ENCODE data around the gene AK5.
"Not testable (repeated sequence)": the region's sequence is repeated elsewhere in the genome, so short reads cannot be mapped to it uniquely, and the experiment has no call there.

The AK5 gene

DNA sequence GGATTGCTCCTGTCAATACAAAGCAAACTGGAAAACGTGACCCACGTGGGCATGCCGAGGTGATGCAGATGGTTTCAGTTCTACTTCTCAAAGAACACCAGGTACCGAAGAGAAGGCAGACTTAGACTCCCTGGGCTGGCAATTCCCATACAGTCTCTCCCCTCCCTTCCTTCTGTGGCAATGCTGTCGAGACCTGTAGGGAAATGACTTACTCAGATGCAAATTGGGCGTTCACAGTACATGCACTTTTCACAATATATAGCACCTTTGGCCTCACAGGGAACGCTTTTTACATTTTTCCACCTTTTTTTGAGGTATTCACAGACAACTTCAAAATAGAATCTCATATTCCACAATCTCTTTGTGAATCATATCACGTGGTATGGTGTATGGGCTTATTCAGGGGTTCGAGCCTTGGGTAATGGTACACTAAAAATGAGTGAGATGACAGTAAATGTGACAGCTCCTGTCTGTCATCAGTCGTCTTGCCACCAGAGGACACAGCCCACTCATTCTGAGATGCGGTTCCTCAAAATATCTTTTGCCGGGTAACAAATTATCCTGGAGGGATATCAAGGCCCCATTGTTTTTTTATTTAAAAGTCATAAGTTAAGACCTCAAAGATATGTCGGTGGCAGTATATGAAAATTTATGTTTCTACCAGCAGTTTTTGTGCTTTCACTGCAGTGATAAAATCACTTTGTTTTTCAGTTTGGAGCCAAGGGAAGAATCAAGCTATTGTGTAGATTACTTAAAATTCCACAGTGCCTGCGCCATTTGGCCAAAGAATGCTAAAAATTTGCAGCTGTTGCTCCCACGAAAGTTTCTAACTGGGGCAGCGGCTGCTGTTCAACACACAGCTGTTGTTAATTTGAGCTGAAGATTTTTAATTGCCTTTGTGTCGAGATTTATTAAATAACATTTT, 232.3 kb downstream of the AK5 start:
- no peak for DNase-seq

DNA sequence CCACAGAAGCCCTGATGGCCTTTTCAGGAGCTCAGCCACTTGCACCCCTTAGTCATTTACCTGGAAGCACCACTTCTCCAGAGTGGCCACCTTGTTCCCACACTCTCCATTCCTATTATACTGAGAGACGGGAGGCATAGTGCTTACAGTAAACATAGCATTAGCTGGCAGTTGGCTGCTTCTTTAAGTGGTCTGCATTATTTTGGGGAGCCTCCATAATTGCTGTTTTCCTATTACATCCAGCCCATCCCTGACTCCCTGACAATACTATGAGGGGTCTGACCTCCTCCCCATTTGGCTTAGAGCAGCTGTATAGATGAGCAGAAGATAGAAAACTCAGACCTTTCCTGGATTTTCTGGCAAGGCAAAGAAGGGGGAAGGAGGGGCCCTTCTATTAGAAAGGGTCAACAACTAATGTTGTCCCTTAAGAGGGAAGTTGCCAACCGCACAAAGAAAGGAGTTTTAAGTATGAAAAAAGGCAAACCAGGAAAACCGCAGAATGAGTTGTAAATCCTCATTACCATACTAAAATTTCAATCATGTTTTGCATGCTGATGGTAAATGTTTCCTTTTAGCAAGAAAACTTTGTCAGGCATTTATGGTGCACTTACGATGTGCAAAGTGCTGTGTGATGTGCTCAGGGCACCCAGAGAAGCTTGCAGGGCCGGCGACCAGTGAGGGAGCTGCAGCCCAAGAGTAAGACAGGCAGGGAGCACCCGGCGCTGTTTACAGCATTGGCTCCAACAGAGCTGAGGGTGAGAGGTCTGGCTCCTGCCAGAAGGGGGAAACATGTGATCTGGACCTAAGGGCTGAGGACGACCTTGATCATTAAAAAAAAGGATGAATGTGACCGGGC, 233.3 kb downstream of the AK5 start:
- DNase-seq, result no peak

DNA sequence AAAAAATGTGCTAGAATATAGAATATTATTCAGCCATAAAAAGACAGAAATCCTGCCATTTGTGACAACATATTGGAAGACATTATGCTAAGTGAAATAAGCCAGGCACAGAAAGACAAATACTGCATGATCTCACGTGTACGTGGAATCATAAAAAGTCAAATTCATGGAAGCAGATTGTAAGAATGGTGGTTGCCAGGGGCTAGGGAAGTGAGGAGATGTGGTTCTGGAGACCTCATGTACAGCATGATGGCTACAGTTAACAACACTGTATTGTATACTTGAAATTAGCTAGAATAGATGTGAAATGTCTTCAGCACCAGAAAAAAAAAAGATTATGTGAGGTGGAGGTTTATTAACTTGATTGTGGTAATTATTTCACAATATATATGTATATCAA, 234.3 kb downstream of the AK5 start:
- no peak for DNase-seq

DNA sequence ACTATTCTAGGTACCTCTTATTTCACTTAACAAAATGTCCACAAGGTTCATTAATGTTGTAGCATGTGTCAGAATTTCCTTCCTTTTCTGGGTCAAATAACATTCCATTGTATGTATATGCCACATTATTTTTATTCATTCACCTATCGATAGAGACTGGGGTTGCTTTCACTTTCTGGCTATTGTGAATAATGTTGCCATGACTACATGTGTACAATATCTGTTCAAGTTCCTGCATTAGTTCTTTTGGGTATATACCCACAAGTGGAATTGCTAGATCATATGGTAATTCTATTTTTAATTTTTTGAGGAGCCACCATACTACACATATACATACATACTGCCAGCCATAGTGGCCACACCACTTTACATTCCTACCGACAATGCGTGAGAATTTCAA, 242.2 kb downstream of the AK5 start:
- no peak for DNase-seq

DNA sequence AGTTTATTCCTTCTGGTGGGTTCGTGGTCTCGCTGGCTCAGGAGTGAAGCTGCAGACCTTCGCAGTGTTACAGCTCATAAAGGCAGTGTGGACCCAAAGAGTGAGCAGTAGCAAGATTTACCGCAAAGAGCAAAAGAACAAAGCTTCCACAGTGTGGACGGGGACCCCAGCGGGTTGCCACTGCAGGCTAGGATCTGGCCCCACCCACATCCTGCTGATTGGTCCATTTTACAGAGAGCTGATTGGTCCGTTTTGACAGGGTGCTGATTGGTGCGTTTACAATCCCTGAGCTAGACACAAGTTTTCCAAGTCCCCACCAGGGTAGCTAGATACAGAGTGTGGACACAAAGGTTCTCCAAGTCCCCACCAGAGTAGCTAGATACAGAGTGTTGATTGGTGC, 249.3 kb downstream of the AK5 start:
- not testable (repeated sequence) for DNase-seq

DNA sequence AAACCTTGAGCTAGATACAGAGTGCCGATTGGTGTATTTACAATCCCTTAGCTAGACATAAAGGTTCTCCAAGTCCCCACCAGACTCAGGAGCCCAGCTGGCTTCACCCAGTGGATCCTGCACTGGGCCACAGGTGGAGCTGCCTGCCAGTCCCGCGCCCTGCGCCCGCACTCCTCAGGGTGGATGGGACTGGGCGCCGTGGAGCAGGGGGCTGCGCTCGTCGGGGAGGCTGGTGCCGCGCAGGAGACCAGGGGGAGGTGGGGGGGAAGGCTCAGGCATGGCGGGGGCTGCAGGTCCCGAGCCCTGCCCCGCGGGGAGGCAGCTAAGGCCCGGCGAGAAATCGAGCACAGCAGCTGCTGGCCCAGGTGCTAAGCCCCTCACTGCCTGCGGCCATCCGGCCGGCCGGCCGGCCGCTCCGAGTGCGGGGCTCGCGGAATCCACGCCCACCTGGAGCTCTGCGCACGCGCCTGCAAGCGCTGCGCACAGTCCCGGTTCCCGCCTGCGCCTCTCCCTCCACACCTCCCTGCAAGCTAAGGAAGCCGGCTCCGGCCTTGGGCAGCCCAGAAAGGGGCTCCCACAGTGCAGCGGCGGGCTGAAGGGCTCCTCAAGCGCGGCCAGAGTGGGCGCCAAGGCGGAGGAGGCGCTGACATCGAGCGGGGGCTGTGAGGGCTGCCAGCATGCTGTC, 249.9 kb downstream of the AK5 start:
- not testable (repeated sequence) for DNase-seq

DNA sequence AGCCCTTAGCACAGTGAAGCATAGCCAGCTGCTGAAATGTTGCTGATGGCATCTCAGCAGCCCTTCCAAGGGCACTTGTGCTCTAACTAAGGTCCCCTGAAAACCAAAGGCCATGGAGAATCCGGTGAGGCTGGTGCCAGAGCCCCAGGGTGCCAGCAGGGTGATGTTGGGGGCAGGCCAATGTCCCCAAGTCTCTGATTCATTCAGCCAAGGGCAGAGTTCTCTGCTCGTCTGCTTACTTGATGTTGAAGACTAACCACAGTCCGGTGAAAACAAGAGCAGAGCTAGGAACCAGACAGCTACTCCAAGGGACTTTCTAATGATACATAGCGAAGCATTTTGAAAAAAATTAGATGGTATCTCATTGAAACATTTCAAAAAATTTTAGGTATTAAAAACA, 250.8 kb downstream of the AK5 start:
- DNase-seq, result no peak

DNA sequence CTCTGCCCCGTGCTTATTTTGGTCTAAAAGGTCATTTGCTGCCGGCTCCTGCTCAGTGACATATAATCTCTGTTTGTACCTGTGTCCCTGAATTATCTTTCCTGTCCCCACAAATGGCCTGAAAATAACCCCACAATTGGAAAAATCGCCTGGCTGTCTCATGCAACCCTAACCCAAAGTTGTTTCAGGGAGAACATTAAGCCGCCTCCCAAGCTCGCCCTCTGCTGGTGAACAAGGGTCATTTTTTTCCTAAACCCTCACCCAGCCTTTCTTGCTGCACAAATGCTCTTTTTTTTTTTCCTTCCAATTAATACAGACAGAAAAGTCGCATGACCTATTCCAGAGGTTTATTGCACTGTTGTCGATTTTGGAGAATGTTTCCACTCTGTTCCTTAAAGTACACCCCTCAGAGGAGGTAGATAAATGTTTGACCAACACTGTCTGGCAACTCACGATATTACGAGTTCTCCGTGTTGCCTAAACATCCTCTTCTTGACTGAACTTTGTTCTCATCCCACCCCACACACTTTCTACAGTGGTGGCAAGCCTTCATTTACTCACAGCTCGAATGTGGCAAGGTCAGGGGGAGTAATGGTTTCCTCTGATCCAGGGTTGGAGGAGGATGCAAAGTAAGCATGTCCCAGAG, 252.0 kb downstream of the AK5 start:
- DNase-seq, result peak; percentile 56 to 58

DNA sequence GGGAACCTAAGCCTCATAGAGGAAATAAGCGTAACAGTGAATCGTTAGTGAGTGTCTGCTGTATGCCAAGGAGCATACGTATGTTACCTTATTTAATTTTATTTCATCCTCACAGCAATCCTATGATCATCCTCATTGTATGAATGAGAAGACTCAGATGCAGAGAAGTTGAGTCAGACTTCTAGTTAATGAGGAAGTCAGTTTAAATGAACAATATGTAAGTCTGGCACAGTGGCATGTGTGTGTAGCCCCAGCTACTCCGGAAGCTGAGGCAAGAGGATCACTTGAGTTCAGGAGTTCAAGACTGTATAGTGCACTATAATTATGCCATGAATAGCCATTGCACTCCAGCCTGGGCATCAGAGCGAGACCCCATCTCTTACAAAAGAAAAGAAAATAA, 252.6 kb downstream of the AK5 start:
- DNase-seq, result no peak

DNA sequence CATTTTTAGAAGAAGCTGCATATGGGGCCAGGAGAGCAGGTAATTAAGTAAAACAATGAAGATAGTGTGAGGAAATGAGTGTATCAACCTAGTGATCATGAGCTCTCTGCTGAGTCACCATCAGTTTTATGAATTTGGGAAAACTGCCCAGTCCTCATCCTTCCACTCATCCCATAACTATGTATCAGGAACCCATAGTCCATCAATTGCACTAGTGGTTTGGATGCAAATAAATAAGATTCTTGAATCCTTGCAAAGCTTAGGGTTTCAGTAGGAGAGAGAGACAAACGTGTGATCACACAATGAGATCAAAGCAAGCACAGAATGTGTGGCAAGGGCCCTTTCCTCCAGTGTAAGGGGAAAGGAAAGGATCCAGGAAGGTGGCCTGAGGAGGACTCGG, 255.0 kb downstream of the AK5 start:
- no peak for DNase-seq

DNA sequence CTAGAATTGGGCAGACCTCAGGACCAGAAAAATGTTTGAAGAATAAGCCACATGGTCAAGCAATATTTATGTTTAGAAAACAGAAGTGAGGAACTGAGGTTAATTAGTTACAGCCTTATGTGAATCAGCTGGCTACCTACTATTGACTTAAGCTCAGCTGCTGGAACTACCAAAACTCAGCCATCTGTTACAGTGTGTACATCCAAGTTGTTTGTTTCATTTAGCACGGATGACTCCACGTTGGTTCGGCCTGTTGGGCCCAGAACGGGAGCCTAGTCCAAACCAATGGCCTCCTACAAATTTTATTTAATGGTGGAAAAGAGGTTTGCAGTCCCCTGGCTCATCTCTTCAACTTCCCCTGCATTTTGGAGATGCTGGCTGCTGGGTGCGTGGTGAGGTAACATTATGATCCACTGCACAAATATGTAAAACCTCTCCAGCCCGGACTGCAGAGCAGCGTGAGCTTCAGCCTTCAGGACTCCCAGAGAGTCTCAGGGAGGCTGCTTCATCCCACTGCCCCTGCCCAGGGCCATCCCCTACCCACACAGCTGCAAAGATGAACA, 257.2 kb downstream of the AK5 start:
- no peak for DNase-seq

DNA sequence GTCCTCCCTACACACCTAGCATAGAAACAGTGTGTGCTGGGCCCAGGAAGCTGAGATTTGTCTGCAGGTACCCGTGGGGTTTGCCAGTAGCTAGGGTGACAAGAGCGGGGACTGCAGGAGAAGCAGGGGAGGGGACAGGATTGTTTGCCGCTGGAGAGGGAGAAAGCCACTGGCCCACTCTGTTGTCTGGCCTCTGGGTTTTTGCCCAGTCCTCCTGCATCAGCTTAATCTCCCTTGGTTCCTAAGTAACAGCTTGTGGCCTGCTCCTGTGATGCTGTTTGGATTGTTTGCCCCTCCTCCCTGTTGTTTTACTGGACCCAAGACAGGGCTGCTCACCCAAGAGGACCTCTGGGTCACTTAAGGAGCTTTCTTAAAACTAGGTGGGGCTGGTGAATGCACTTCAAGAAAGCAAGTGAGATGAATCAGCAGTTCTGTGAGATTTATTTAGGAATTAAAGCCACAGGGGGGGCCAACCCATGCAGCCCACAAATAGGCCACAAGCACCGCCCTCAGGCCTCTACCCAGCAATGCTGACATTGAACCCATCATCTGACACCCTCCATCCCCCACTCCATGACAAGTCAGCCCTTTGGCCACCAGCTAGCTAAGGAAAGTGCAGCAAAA, 257.8 kb downstream of the AK5 start:
- DNase-seq, result no peak

DNA sequence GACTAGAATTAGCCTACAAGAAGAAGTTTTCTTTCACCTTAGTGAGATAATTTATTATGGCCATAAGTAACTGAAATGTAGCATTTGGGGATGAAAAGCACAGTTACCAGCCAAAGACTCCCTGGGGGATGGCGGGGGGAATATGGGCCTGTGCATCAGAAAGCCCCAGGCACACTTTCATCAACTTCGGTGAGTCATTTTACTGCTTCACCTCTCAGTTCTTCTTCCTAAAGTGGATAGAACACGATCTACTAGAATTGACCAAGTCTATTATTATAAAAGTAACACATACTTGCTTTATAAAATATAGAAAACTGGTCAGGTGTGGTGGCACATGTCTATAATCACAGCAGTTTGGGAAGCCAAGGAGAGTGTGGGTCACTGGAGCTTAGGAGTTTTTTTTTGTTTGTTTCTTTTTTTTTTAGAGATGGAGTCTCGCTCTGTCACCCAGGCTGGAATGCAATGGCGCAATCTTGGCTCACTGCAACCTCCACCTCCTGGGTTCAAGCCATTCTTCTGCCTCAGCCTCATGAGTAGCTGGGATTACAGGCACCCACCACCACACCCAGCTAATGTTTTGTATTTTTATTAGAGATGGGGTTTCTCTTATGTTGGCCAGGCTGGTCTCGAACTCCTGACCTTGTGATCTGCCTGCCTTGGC, 258.8 kb downstream of the AK5 start:
- no peak for DNase-seq

DNA sequence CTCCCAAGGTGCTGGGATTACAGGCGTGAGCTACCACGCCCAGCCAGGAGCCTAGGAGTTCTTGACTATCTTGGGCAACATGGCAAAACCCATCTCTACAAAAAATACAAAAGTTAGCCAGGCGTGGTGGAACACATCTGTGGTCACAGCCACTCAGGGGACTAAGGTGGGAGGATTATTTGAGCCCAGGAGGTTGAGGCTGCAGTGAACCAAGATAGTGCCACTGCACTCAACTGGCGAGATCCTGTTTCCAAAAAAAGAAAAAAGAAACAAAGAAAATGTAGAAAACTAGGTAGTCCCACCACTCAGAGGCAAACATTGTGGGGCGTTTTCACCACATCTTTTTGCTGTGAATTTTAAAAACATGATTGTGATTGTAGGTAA, 259.3 kb downstream of the AK5 start:
- no peak for DNase-seq

DNA sequence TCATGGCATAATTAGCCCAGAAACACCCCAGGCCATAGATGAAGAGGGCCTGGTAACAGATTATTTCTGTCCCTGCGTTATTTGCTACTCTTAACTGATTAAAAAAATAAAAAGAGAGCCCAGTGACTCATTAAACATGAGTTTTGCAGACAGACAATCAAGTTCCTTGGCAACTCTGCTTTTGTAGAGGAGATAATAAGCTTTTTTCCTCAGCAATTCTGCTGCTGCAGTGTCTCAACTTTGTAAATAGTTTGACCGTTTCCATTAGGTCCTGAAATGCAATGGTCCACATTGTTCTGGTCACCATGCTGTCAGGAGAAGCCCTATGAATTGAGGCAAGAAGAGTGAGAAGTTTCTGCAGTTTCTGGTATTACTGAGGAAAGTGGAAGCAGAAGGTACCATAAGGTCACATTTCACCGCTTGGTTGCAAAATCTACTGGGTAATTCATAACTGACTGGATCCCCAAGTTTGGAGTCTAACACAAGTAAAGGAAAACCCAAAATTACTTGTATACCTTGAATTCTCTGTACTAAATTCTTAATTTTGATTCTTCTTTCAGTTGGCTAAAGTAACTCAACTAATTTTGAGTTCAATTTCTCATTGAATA, 261.1 kb downstream of the AK5 start:
- DNase-seq, result no peak

DNA sequence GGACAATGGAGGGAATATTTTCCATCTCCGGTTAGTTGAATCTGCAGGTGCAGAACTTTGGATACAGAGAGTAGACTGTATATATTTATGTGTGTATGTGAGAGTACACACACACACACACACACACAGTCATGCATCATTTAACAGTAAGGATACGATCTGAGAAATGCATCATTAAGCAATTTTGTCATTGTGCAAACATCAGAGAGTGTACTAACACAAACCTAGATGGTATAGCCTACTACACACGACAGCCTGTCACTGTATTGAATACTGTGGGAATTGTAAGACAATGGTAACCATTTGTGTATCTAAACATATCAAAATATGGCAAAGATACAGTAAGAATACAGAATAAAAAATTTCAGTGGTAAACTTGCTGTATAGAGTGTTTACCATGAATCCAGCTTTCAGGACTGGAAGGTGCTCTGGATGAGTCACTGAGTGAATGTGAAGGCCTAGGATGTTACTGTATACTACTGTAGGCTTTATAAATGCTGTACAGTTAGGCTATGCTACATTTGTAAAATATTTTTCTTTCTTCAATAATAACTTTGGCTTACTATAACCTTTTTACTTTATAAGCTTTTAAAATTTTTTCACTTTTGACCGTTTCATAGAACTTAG, 262.1 kb downstream of the AK5 start:
- DNase-seq, result no peak

DNA sequence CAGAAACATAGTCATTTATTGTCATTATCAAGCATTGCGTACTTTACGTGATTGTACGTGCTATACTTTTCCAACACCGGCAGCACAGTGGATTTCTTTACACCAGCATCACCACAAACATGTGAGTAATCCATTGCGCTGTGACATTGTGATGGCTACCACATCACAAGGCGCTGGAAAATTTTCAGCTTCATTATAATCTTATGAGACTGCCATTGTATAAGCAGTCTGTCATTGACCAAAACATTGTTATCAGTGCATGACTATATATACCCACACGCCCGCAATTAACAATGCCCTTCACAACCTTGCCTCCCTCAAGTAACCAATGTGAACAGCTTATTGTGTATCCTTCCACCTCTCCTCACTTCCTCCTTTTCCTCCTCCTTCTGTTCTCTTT, 263.0 kb downstream of the AK5 start:
- no peak for DNase-seq

DNA sequence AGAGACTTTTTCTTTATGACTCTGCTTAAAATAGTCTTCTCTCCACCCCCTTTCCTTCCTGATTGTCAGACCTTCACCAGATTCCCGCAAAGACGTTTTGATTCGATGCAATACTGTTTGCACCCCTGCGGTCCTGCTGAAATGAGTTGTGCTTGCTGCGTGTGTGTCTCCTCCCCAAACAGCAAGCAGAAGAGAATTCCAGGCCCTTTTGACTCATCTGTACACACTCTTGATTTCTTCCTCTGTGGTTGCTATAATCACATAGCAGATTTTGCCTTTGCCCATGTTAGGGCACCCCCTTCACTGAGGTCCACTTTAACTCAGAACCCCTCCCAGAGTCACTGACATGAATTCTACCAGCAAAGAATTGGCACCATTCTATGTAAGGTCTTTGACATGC, 264.2 kb downstream of the AK5 start:
- DNase-seq, result no peak

DNA sequence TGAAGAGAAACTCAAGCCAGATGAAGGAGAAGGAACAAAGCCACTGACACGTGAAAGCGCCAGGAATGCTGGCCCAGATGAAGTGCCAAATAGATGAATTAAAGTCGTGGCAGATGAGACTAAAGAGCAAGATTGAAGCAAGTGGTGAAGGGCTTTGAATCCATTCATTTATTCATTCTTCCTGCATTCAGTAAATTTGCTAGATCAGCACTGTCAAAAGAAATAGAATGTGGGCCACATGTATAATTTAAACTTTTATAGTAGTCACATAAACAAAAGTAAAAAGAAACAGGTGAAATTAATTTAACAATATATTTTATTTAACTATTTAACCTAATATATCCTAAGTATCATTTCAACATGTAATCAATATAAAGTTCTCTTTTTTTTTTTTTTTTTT, 265.1 kb downstream of the AK5 start:
- DNase-seq, result no peak

DNA sequence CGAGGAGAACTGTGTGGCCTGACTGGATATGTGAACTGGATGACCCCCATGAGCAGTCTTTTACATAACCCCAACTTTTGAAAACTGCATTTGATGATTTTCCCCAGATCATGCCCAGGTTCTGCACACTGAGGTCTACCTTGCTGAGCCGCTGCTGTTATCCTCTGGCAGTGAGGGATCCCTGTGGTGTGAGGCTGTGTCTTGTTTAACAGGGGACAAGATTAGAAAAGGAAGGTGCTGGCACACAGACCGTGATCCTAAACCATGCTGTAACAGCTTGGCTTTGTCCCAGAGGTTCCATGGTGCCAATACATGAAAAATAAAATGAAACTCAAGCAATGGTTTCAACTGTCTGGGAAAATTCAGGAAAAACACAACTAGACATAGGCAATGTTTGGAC, 266.5 kb downstream of the AK5 start:
- DNase-seq, result no peak

DNA sequence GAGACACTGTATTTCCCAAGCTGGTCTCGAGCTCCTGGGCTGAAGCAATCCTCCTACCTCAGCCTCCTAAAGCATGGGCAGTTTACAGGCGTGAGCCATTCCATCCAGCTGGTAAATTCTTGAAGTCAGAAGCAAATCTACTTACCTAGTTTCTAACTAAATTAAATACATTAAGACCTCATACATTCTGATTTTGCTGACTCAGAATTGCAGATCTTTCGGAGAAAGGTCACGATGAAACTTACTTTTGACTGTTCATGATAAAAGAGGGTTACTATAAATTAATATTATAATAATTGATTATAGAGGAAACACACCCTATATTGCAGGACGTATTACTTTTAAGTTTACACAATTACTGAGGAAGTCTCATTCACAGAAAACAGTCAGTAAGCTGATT, 268.3 kb downstream of the AK5 start:
- no peak for DNase-seq
